Neural progenitor cell (in vitro differentiated cells): ENCODE data around the gene CHMP4A.

Source experiments
- EZH2 ChIP-seq: fragments of 200-600 bp; sonication (generic); IDR thresholded peaks from 2 replicates; pipeline ENCODE4 v1.6.1; 2017; ENCODE audit warnings: antibody characterized with exemption, mild to moderate bottlenecking, moderate library complexity
- EZH2phosphoT487 ChIP-seq: fragments of 200-600 bp; sonication (generic); IDR thresholded peaks from 2 replicates; pipeline ENCODE4 v1.6.1; 2017; ENCODE audit warnings: antibody characterized with exemption
- TF ChIP-seq, protein P1 (sequence below): fragments of 200-600 bp; sonication (generic); IDR thresholded peaks from 2 replicates; pipeline ENCODE4 v1.5.1; 2017; ENCODE audit warnings: antibody characterized with exemption, mild to moderate bottlenecking

- TF ChIP-seq, protein P1, sequence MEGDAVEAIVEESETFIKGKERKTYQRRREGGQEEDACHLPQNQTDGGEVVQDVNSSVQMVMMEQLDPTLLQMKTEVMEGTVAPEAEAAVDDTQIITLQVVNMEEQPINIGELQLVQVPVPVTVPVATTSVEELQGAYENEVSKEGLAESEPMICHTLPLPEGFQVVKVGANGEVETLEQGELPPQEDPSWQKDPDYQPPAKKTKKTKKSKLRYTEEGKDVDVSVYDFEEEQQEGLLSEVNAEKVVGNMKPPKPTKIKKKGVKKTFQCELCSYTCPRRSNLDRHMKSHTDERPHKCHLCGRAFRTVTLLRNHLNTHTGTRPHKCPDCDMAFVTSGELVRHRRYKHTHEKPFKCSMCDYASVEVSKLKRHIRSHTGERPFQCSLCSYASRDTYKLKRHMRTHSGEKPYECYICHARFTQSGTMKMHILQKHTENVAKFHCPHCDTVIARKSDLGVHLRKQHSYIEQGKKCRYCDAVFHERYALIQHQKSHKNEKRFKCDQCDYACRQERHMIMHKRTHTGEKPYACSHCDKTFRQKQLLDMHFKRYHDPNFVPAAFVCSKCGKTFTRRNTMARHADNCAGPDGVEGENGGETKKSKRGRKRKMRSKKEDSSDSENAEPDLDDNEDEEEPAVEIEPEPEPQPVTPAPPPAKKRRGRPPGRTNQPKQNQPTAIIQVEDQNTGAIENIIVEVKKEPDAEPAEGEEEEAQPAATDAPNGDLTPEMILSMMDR, result no peak
- no peak for TF ChIP-seq EZH2
- TF ChIP-seq EZH2phosphoT487, result no peak
Observed at GRCh38 chr14:24249230-24250021, 36.1 kb upstream of the CHMP4A start.
